Astrocyte (in vitro differentiated cells and primary cell): Measurements from ENCODE around the gene PEX26. TPM values are rescaled to one million over a fixed set of nuclear protein-coding genes. Genes with fewer than 3 reads are reported as not detected.

Source experiments
- DNase-seq: peaks from one replicate; pipeline ENCODE4 v3.0.0-alpha.2; 2010; ENCODE audit warnings: low read depth
- FAIRE-seq: peaks from 2 replicates; lab custom pipeline; 2011; peaks lifted over from hg19 to GRCh38; lab: Jason Lieb, UNC
- H2AFZ ChIP-seq: 2 replicates; pipeline ENCODE4 v1.6.0; 2012; ENCODE audit warnings: low read depth, low read length, inconsistent platforms
- H3K27ac ChIP-seq: 2 replicates; pipeline ENCODE4 v1.5.1; 2011; ENCODE audit warnings: low read depth, low read length, inconsistent platforms
- H3K27me3 ChIP-seq: 2 replicates; pipeline ENCODE4 v1.6.0; 2011; ENCODE audit warnings: low read length, inconsistent platforms; ENCODE audit not compliant: insufficient read depth
- H3K36me3 ChIP-seq: 2 replicates; pipeline ENCODE4 v1.5.1; 2011; ENCODE audit warnings: low read length, inconsistent platforms; ENCODE audit not compliant: insufficient read depth
- H3K4me1 ChIP-seq: 2 replicates; pipeline ENCODE4 v1.5.1; 2011; ENCODE audit warnings: low read length, inconsistent platforms; ENCODE audit not compliant: insufficient read depth
- H3K4me2 ChIP-seq: 2 replicates; pipeline ENCODE4 v1.6.0; 2012; ENCODE audit warnings: low read length, inconsistent platforms
- H3K4me3 ChIP-seq: 2 replicates; pipeline ENCODE4 v1.5.1; 2011; ENCODE audit warnings: low read depth, mild to moderate bottlenecking, low read length, inconsistent platforms; ENCODE audit not compliant: insufficient read depth
- H3K79me2 ChIP-seq: 2 replicates; pipeline ENCODE4 v1.6.0; 2012; ENCODE audit warnings: mild to moderate bottlenecking, low read length, inconsistent platforms; ENCODE audit not compliant: insufficient read depth
- H3K9ac ChIP-seq: 2 replicates; pipeline ENCODE4 v1.6.0; 2012; ENCODE audit warnings: mild to moderate bottlenecking, low read length, inconsistent platforms
- H3K9me3 ChIP-seq: 2 replicates; pipeline ENCODE4 v1.5.1; 2012; ENCODE audit warnings: low read depth, mild to moderate bottlenecking, low read length, inconsistent platforms; ENCODE audit not compliant: insufficient read depth
- H4K20me1 ChIP-seq: 2 replicates; pipeline ENCODE4 v1.6.0; 2012; ENCODE audit warnings: low read length, inconsistent platforms; ENCODE audit not compliant: insufficient read depth
- H3K27ac Mint-ChIP-seq: one replicate; pipeline ENCODE4 v1.8.0; 2021; ENCODE audit warnings: mild to moderate bottlenecking, mixed read lengths; ENCODE audit not compliant: unreplicated experiment
- H3K27me3 Mint-ChIP-seq: one replicate; pipeline ENCODE4 v1.8.0; 2021; ENCODE audit warnings: low read depth, mixed read lengths; ENCODE audit not compliant: unreplicated experiment
- H3K36me3 Mint-ChIP-seq: one replicate; pipeline ENCODE4 v1.8.0; 2021; ENCODE audit warnings: low read depth, mixed read lengths; ENCODE audit not compliant: unreplicated experiment
- H3K4me1 Mint-ChIP-seq: one replicate; pipeline ENCODE4 v1.8.0; 2021; ENCODE audit warnings: low read depth, mixed read lengths; ENCODE audit not compliant: unreplicated experiment
- H3K4me3 Mint-ChIP-seq: one replicate; pipeline ENCODE4 v1.8.0; 2021; ENCODE audit warnings: mild to moderate bottlenecking, moderate library complexity, mixed read lengths; ENCODE audit not compliant: unreplicated experiment
- H3K9me3 Mint-ChIP-seq: one replicate; pipeline ENCODE4 v1.8.0; 2021; ENCODE audit warnings: mild to moderate bottlenecking, mixed read lengths; ENCODE audit not compliant: unreplicated experiment
- CTCF ChIP-seq: IDR thresholded peaks from 2 replicates; pipeline ENCODE4 v1.5.1; 2011; ENCODE audit warnings: low read depth, mild to moderate bottlenecking, inconsistent platforms, low read length, moderate library complexity; ENCODE audit not compliant: insufficient read depth
- EZH2 ChIP-seq: IDR thresholded peaks from 2 replicates; pipeline ENCODE4 v1.6.1; 2012; ENCODE audit warnings: mild to moderate bottlenecking, low read length, inconsistent platforms; ENCODE audit not compliant: insufficient read depth
- total RNA-seq: library from RNA; stranded (reverse); gene quantifications from 2 replicates; pipeline ENCODE4 v1.2.1, GENCODE V29; 2021

The PEX26 gene
- total RNA-seq, 1 donor from 2014 or later, result 41.9 TPM

- Mint-ChIP-seq H3K27me3 (peaks cover 9% of the 10 kb centered on the region), H3K27ac (no peak overlapping the region), H3K4me1 (peaks cover 6% of the 10 kb centered on the region), H3K9me3 (no peaks in the 10 kb centered on the region), H3K4me3 (no peak overlapping the region), H3K36me3 (no peaks in the 10 kb centered on the region)
- DNase-seq, result no peak
- Histone ChIP-seq H4K20me1 (no peaks in the 10 kb centered on the region), H3K4me1 (no peaks in the 10 kb centered on the region), H3K79me2 (no peaks in the 10 kb centered on the region), H3K27ac (no peak overlapping the region), H3K36me3 (no peaks in the 10 kb centered on the region), H3K27me3 (no peaks in the 10 kb centered on the region), H3K4me2 (no peak overlapping the region), H2AFZ (no peak overlapping the region), H3K9ac (no peak overlapping the region), H3K9me3 (no peaks in the 10 kb centered on the region), H3K4me3 (no peak overlapping the region)
- no peak for FAIRE-seq
- TF ChIP-seq CTCF (no peak), EZH2 (no peak)
Measured at GRCh38 chr22:18120857-18121256, 43.1 kb downstream of the PEX26 start.

- no peaks in the 10 kb centered on the region for H3K4me1 ChIP-seq
- H3K9me3 ChIP-seq, result no peaks in the 10 kb centered on the region
- H3K79me2 ChIP-seq, result no peaks in the 10 kb centered on the region
- H3K4me2 ChIP-seq, result no peak overlapping the region
- H3K4me3 Mint-ChIP-seq, result no peak overlapping the region
- H3K36me3 ChIP-seq, result no peaks in the 10 kb centered on the region
- peaks cover 2% of the 10 kb centered on the region for H3K36me3 Mint-ChIP-seq
- H3K27me3 ChIP-seq, result no peaks in the 10 kb centered on the region
- no peak overlapping the region for H2AFZ ChIP-seq
- H3K27me3 Mint-ChIP-seq, result peaks cover 14% of the 10 kb centered on the region
- FAIRE-seq, result no peak
- H3K9ac ChIP-seq, result no peak overlapping the region
- DNase-seq, result no peak
- TF ChIP-seq CTCF, result no peak
- TF ChIP-seq EZH2, result no peak
- no peaks in the 10 kb centered on the region for H3K9me3 Mint-ChIP-seq
- no peak overlapping the region for H3K27ac Mint-ChIP-seq
- H3K27ac ChIP-seq, result no peak overlapping the region
- H3K4me3 ChIP-seq, result no peak overlapping the region
- H3K4me1 Mint-ChIP-seq, result peaks cover 5% of the 10 kb centered on the region
- no peaks in the 10 kb centered on the region for H4K20me1 ChIP-seq
Measured at GRCh38 chr22:18121506-18121905, 43.7 kb downstream of the PEX26 start.

- no peaks in the 10 kb centered on the region for H3K79me2 ChIP-seq
- no peaks in the 10 kb centered on the region for H3K4me1 ChIP-seq
- FAIRE-seq, result no peak
Measured at GRCh38 chr22:18121954-18122554, 44.3 kb downstream of the PEX26 start.

More at GRCh38 chr22:18121954-18122554, 44.3 kb downstream of the PEX26 start:
- peaks cover 5% of the 10 kb centered on the region for H3K4me1 Mint-ChIP-seq
- Histone ChIP-seq H3K4me3 (no peak overlapping the region), H4K20me1 (no peaks in the 10 kb centered on the region), H3K9me3 (no peaks in the 10 kb centered on the region), H3K9ac (no peak overlapping the region), H3K27me3 (no peaks in the 10 kb centered on the region), H3K27ac (no peak overlapping the region), H3K36me3 (no peaks in the 10 kb centered on the region), H2AFZ (no peak overlapping the region), H3K4me2 (no peak overlapping the region)
- no peak for DNase-seq
- TF ChIP-seq CTCF (no peak), EZH2 (no peak)
- H3K27ac Mint-ChIP-seq, result no peak overlapping the region
- H3K36me3 Mint-ChIP-seq, result peaks cover 2% of the 10 kb centered on the region
- no peaks in the 10 kb centered on the region for H3K9me3 Mint-ChIP-seq
- peak overlapping the region; percentile 40 for H3K4me3 Mint-ChIP-seq
- peaks cover 14% of the 10 kb centered on the region for H3K27me3 Mint-ChIP-seq
